Activated T-cell treated with anti-CD3 and anti-CD28 coated beads for 24 hours (primary cell): ENCODE data around the gene IL17REL.
A peak's percentile ranks its signal among the peaks of the same experiment; 100 is the strongest.

Experiments used
- DNase-seq: peaks from one replicate; pipeline ENCODE4 v3.0.0-alpha.2; 2020; ENCODE audit warnings: low read depth

The IL17REL gene

GRCh38 chr22:49966774-49967705, 45.5 kb downstream of the IL17REL start:
- no peak for DNase-seq

GRCh38 chr22:49966041-49966773, 46.4 kb downstream of the IL17REL start:
- no peak for DNase-seq

- no peak for DNase-seq
Observed at GRCh38 chr22:49965091-49966040, 47.2 kb downstream of the IL17REL start.

- DNase-seq, result no peak
Observed at GRCh38 chr22:49964136-49965090, 48.2 kb downstream of the IL17REL start.

GRCh38 chr22:49963647-49964026, 48.9 kb downstream of the IL17REL start:
- no peak for DNase-seq

- DNase-seq, result no peak
Observed at GRCh38 chr22:49962751-49963646, 49.6 kb downstream of the IL17REL start.

GRCh38 chr22:49962012-49962750, 50.4 kb downstream of the IL17REL start:
- DNase-seq, result peak; percentile 88

- no peak for DNase-seq
Observed at GRCh38 chr22:49961601-49962011, 51.0 kb downstream of the IL17REL start.

- no peak for DNase-seq
Observed at GRCh38 chr22:49961005-49961600, 51.5 kb downstream of the IL17REL start.

- DNase-seq, result peak; percentile 93
Observed at GRCh38 chr22:49960159-49961004, 52.2 kb downstream of the IL17REL start, which contains the start of gene PIM3. Gene PIM3 (plus strand): TSS chr22:49960772. CDS start chr22:49960948, 176 bp downstream.

- DNase-seq, result no peak
Observed at GRCh38 chr22:49959782-49960158, 52.8 kb downstream of the IL17REL start.

- no peak for DNase-seq
Observed at GRCh38 chr22:49958931-49959781, 53.4 kb downstream of the IL17REL start.

- DNase-seq, result no peak
Observed at GRCh38 chr22:49958366-49958921, 54.1 kb downstream of the IL17REL start.

- DNase-seq, result no peak
Observed at GRCh38 chr22:49957826-49958365, 54.7 kb downstream of the IL17REL start.

- no peak for DNase-seq
Observed at GRCh38 chr22:49956914-49957825, 55.4 kb downstream of the IL17REL start.
